WTC11 (cell line): ENCODE data around the gene CORO1C. TPM values are rescaled to one million over a fixed set of nuclear protein-coding genes. Genes with fewer than 3 reads are reported as not detected.

Source experiments
- ATAC-seq: fragments of 200-7000 bp; cut with Tn5 transposase; 2 replicates; pipeline ENCODE4 v1.10.0; 2021; ENCODE audit warnings: mild to moderate bottlenecking, moderate library complexity
- CTCF ChIA-PET: fragments of 300-600 bp; sonication (Branson Sonifier 250); formaldehyde crosslinking; loops from one replicate; lab custom pipeline; 2021; ENCODE audit warnings: antibody characterized with exemption; lab: Charles Lee
- POLR2A ChIA-PET: fragments of 350-600 bp; sonication (Branson Sonifier 250); formaldehyde crosslinking; loops from one replicate; lab custom pipeline; 2021; ENCODE audit warnings: antibody characterized with exemption; lab: Charles Lee
- DNase-seq: peaks from one replicate; pipeline ENCODE4 v3.0.0; 2021; ENCODE audit warnings: low spot score
- H3K27ac Mint-ChIP-seq: 2 replicates; pipeline ENCODE4 v1.8.0; 2021; ENCODE audit warnings: mixed read lengths
- H3K27me3 Mint-ChIP-seq: 2 replicates; pipeline ENCODE4 v1.8.0; 2021; ENCODE audit warnings: low read depth, mild to moderate bottlenecking, moderate library complexity, mixed read lengths
- H3K36me3 Mint-ChIP-seq: 2 replicates; pipeline ENCODE4 v1.8.0; 2021; ENCODE audit warnings: mixed read lengths
- H3K4me1 Mint-ChIP-seq: 2 replicates; pipeline ENCODE4 v1.8.0; 2022; ENCODE audit warnings: mixed read lengths
- H3K4me3 Mint-ChIP-seq: 2 replicates; pipeline ENCODE4 v1.8.0; 2021; ENCODE audit warnings: mild to moderate bottlenecking, moderate library complexity, mixed read lengths
- H3K9me3 Mint-ChIP-seq: 2 replicates; pipeline ENCODE4 v1.8.0; 2021; ENCODE audit warnings: mixed read lengths
- CBFB ChIP-seq: sonication (generic); formaldehyde crosslinking; IDR thresholded peaks from 2 replicates; pipeline ENCODE4 v1.8.1; 2022; ENCODE audit warnings: mild to moderate bottlenecking, low read depth, missing genetic modification reagents
- CREM ChIP-seq: sonication (generic); formaldehyde crosslinking; IDR thresholded peaks from 2 replicates; pipeline ENCODE4 v1.8.1; 2022; ENCODE audit warnings: mild to moderate bottlenecking, missing genetic modification reagents, moderate library complexity
- GABPB1 ChIP-seq: sonication (generic); formaldehyde crosslinking; IDR thresholded peaks from 2 replicates; pipeline ENCODE4 v1.8.1; 2023; ENCODE audit warnings: mild to moderate bottlenecking, missing genetic modification reagents
- JAZF1 ChIP-seq: fragments of 250-450 bp; sonication (Bioruptor Pico); IDR thresholded peaks from 2 replicates; pipeline ENCODE4 v1.9.0; 2021; ENCODE audit warnings: moderate library complexity, mild to moderate bottlenecking, inconsistent platforms
- RORB ChIP-seq: fragments of 250-450 bp; sonication (Bioruptor Pico); IDR thresholded peaks from 2 replicates; pipeline ENCODE4 v1.9.0; 2021; ENCODE audit warnings: mild to moderate bottlenecking
- TEAD1 ChIP-seq: sonication (generic); formaldehyde crosslinking; IDR thresholded peaks from 2 replicates; pipeline ENCODE4 v1.8.0; 2022; ENCODE audit warnings: mild to moderate bottlenecking, missing genetic modification reagents
- ZNF121 ChIP-seq: sonication (generic); formaldehyde crosslinking; IDR thresholded peaks from 2 replicates; pipeline ENCODE4 v1.8.0; 2023; ENCODE audit warnings: missing genetic modification reagents
- ZNF219 ChIP-seq: sonication (generic); formaldehyde crosslinking; IDR thresholded peaks from 2 replicates; pipeline ENCODE4 v1.8.0; 2023; ENCODE audit warnings: missing genetic modification reagents, mild to moderate bottlenecking, borderline replicate concordance
- ZNF396 ChIP-seq: fragments of 250-450 bp; sonication (Bioruptor Pico); IDR thresholded peaks from 2 replicates; pipeline ENCODE4 v1.8.0; 2021; ENCODE audit warnings: mild to moderate bottlenecking, moderate library complexity, borderline replicate concordance
- ZNF416 ChIP-seq: fragments of 250-450 bp; sonication (Bioruptor Pico); IDR thresholded peaks from 2 replicates; pipeline ENCODE4 v1.9.0; 2021; ENCODE audit warnings: mild to moderate bottlenecking, inconsistent platforms
- total RNA-seq: library from RNA; stranded (reverse); gene quantifications from 3 replicates; pipeline ENCODE4 v1.2.3, GENCODE V29; 2021
- TF ChIP-seq, protein P1 (sequence below): fragments of 250-450 bp; sonication (Bioruptor Pico); IDR thresholded peaks from 2 replicates; pipeline ENCODE4 v1.9.0; 2021; ENCODE audit warnings: mild to moderate bottlenecking, borderline replicate concordance
- TF ChIP-seq, protein P2 (sequence below): sonication (generic); formaldehyde crosslinking; IDR thresholded peaks from 2 replicates; pipeline ENCODE4 v1.8.1; 2022; ENCODE audit warnings: low read depth, mild to moderate bottlenecking, moderate library complexity, missing genetic modification reagents, borderline replicate concordance
- TF ChIP-seq, protein P3 (sequence below): fragments of 250-450 bp; sonication (Bioruptor Pico); IDR thresholded peaks from 2 replicates; pipeline ENCODE4 v1.9.0; 2021; ENCODE audit warnings: mild to moderate bottlenecking
- TF ChIP-seq, protein P4 (sequence below): sonication (generic); formaldehyde crosslinking; IDR thresholded peaks from 2 replicates; pipeline ENCODE4 v1.8.1; 2022; ENCODE audit warnings: low read depth, missing genetic modification reagents, borderline replicate concordance
- TF ChIP-seq, protein P5 (sequence below): sonication (generic); formaldehyde crosslinking; IDR thresholded peaks from 2 replicates; pipeline ENCODE4 v1.8.0; 2022; ENCODE audit warnings: mild to moderate bottlenecking, missing genetic modification reagents
- TF ChIP-seq, protein P6 (sequence below): sonication (generic); formaldehyde crosslinking; IDR thresholded peaks from 2 replicates; pipeline ENCODE4 v1.8.1; 2022; ENCODE audit warnings: missing genetic modification reagents, borderline replicate concordance
- TF ChIP-seq, protein P7 (sequence below): fragments of 250-450 bp; sonication (Bioruptor Pico); IDR thresholded peaks from 2 replicates; pipeline ENCODE4 v2.1.2; 2022; ENCODE audit warnings: mild to moderate bottlenecking, moderate library complexity

CORO1C gene
- total RNA-seq, 1 experiment from 2014 or later: 113 TPM

DNA sequence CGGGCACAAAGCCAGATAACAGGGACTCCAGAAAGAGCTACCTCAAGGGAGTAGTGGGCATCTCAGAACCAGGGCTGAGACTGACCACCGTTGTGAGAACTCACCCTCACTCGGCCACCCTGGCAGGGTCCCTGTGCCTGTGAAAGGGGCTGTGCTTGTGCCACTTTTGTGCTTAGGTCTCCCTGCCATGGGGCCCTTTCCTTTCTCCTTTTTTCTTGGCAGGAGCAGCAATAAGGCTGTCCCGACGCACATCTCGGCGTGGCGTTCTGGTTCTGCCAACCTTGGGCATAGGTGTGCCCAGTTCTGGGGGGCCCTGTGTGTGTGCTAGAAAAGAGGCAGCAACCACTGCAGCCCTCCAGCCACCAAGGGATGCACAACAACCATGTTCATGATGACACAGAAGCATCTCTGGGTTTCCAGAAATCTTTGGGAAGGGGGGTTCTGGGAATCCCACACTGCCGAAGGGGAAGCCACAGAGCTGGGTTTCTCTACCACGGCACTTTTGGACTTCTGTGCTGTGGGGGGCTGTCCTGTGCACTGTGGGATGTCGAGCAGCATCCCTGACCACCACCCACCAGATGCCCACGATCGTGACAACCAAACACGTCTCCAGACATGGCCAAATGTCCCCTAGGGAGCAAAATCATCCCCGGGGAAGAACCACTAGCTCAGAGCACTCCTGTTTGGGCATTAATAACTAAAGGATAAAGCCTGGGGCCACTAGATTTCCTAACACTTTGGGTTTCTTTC lies 120.3 kb downstream of the CORO1C start:
- POLR2A ChIA-PET: interaction anchor here (1.2 kb wide), 1 partner anchor 49 kb away, joined by 3 read pairs; the partner anchor contains the start of gene ISCU
- peaks cover 15% of the 10 kb centered on the region for H3K4me1 Mint-ChIP-seq
- ATAC-seq: no peak
- DNase-seq: no peak
- peaks cover 2% of the 10 kb centered on the region; the same call in 1 of the 2 replicates for H3K27me3 Mint-ChIP-seq
- H3K4me3 Mint-ChIP-seq: no peak overlapping the region
- no peaks in the 10 kb centered on the region for H3K36me3 Mint-ChIP-seq
- H3K9me3 Mint-ChIP-seq: peaks cover 6% of the 10 kb centered on the region
- TF ChIP-seq, protein P1, sequence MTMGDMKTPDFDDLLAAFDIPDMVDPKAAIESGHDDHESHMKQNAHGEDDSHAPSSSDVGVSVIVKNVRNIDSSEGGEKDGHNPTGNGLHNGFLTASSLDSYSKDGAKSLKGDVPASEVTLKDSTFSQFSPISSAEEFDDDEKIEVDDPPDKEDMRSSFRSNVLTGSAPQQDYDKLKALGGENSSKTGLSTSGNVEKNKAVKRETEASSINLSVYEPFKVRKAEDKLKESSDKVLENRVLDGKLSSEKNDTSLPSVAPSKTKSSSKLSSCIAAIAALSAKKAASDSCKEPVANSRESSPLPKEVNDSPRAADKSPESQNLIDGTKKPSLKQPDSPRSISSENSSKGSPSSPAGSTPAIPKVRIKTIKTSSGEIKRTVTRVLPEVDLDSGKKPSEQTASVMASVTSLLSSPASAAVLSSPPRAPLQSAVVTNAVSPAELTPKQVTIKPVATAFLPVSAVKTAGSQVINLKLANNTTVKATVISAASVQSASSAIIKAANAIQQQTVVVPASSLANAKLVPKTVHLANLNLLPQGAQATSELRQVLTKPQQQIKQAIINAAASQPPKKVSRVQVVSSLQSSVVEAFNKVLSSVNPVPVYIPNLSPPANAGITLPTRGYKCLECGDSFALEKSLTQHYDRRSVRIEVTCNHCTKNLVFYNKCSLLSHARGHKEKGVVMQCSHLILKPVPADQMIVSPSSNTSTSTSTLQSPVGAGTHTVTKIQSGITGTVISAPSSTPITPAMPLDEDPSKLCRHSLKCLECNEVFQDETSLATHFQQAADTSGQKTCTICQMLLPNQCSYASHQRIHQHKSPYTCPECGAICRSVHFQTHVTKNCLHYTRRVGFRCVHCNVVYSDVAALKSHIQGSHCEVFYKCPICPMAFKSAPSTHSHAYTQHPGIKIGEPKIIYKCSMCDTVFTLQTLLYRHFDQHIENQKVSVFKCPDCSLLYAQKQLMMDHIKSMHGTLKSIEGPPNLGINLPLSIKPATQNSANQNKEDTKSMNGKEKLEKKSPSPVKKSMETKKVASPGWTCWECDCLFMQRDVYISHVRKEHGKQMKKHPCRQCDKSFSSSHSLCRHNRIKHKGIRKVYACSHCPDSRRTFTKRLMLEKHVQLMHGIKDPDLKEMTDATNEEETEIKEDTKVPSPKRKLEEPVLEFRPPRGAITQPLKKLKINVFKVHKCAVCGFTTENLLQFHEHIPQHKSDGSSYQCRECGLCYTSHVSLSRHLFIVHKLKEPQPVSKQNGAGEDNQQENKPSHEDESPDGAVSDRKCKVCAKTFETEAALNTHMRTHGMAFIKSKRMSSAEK (CRISPR knock-in tag): no peak
- TF ChIP-seq, protein P2, sequence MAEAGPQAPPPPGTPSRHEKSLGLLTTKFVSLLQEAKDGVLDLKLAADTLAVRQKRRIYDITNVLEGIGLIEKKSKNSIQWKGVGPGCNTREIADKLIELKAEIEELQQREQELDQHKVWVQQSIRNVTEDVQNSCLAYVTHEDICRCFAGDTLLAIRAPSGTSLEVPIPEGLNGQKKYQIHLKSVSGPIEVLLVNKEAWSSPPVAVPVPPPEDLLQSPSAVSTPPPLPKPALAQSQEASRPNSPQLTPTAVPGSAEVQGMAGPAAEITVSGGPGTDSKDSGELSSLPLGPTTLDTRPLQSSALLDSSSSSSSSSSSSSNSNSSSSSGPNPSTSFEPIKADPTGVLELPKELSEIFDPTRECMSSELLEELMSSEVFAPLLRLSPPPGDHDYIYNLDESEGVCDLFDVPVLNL (CRISPR knock-in tag): no peak
- TF ChIP-seq JAZF1 (CRISPR knock-in tag) (no peak), CBFB (no peak), ZNF219 (CRISPR knock-in tag) (no peak), ZNF396 (CRISPR knock-in tag) (no peak), GABPB1 (CRISPR knock-in tag) (no peak), ZNF416 (no peak)
- TF ChIP-seq, protein P3, sequence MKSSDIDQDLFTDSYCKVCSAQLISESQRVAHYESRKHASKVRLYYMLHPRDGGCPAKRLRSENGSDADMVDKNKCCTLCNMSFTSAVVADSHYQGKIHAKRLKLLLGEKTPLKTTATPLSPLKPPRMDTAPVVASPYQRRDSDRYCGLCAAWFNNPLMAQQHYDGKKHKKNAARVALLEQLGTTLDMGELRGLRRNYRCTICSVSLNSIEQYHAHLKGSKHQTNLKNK (CRISPR knock-in tag): no peak
- TF ChIP-seq, protein P4, sequence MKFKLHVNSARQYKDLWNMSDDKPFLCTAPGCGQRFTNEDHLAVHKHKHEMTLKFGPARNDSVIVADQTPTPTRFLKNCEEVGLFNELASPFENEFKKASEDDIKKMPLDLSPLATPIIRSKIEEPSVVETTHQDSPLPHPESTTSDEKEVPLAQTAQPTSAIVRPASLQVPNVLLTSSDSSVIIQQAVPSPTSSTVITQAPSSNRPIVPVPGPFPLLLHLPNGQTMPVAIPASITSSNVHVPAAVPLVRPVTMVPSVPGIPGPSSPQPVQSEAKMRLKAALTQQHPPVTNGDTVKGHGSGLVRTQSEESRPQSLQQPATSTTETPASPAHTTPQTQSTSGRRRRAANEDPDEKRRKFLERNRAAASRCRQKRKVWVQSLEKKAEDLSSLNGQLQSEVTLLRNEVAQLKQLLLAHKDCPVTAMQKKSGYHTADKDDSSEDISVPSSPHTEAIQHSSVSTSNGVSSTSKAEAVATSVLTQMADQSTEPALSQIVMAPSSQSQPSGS (CRISPR knock-in tag): no peak
- TF ChIP-seq, protein P5, sequence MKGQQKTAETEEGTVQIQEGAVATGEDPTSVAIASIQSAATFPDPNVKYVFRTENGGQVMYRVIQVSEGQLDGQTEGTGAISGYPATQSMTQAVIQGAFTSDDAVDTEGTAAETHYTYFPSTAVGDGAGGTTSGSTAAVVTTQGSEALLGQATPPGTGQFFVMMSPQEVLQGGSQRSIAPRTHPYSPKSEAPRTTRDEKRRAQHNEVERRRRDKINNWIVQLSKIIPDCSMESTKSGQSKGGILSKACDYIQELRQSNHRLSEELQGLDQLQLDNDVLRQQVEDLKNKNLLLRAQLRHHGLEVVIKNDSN (CRISPR knock-in tag): no peak
- CTCF ChIA-PET: interaction anchor here (0.9 to 2.5 kb wide), 4 partner anchors 8 to 55 kb away, joined by 3 to 7 read pairs (median 4); no protein-coding TSS in a partner anchor
- H3K27ac Mint-ChIP-seq: no peak overlapping the region

DNA sequence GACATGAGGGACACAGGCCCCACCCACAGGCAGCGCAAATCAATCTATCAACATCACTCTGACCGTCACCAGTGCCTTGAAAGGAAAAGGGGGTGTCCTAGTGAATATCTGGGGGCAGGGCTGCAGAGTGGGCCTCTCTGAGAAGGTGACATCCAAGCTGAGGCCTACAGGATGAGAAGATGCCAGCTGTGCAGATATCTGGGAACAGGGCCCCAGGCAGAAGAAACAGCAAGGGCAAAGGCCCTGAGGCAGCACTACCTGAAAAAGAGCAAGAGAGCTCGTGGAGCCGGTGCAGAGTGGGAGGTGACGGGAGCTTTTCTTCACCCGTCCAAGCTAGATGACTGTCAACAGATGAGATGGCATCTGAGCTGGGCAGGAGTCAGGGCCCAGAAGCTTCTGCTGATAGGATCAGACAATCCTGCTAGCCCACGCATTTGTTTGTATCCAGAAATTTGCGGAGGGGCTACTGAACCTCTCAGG lies 120.9 kb downstream of the CORO1C start:
- DNase-seq (no peak), ATAC-seq (no peak)
- H3K9me3 Mint-ChIP-seq: no peaks in the 10 kb centered on the region
- no peak overlapping the region for H3K27ac Mint-ChIP-seq
- H3K4me1 Mint-ChIP-seq: peaks cover 15% of the 10 kb centered on the region
- POLR2A ChIA-PET: no interaction called here
- CTCF ChIA-PET: interaction anchor here (0.9 to 2.5 kb wide), 3 partner anchors 8 to 53 kb away, joined by 4 to 7 read pairs (median 5); no protein-coding TSS in a partner anchor
- H3K36me3 Mint-ChIP-seq: no peaks in the 10 kb centered on the region
- peaks cover 2% of the 10 kb centered on the region; the same call in 1 of the 2 replicates for H3K27me3 Mint-ChIP-seq
- no peak overlapping the region for H3K4me3 Mint-ChIP-seq
- TF ChIP-seq, protein P1 (CRISPR knock-in tag): no peak
- TF ChIP-seq, protein P6, sequence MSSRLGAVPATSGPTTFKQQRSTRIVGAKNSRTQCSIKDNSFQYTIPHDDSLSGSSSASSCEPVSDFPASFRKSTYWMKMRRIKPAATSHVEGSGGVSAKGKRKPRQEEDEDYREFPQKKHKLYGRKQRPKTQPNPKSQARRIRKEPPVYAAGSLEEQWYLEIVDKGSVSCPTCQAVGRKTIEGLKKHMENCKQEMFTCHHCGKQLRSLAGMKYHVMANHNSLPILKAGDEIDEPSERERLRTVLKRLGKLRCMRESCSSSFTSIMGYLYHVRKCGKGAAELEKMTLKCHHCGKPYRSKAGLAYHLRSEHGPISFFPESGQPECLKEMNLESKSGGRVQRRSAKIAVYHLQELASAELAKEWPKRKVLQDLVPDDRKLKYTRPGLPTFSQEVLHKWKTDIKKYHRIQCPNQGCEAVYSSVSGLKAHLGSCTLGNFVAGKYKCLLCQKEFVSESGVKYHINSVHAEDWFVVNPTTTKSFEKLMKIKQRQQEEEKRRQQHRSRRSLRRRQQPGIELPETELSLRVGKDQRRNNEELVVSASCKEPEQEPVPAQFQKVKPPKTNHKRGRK (CRISPR knock-in tag): no peak
- TF ChIP-seq GABPB1 (CRISPR knock-in tag): no peak
- no peak for TF ChIP-seq RORB (CRISPR knock-in tag)
- TF ChIP-seq, protein P7, sequence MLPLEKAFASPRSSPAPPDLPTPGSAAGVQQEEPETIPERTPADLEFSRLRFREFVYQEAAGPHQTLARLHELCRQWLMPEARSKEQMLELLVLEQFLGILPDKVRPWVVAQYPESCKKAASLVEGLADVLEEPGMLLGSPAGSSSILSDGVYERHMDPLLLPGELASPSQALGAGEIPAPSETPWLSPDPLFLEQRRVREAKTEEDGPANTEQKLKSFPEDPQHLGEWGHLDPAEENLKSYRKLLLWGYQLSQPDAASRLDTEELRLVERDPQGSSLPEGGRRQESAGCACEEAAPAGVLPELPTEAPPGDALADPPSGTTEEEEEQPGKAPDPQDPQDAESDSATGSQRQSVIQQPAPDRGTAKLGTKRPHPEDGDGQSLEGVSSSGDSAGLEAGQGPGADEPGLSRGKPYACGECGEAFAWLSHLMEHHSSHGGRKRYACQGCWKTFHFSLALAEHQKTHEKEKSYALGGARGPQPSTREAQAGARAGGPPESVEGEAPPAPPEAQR (CRISPR knock-in tag): no peak
- TF ChIP-seq ZNF121 (CRISPR knock-in tag): no peak
- TF ChIP-seq CREM (CRISPR knock-in tag): no peak
- TF ChIP-seq TEAD1 (CRISPR knock-in tag): no peak
